HG03558 (cell line): ENCODE data around the gene TADA2B.

Experiments used
- ATAC-seq: cut with Tn5 transposase; IDR thresholded peaks from one replicate; pipeline ENCODE4 v1.9.1; 2021; ENCODE audit warnings: moderate number of reproducible peaks; ENCODE audit not compliant: unreplicated experiment; ENCODE audit errors: extremely low read depth

Gene TADA2B

DNA sequence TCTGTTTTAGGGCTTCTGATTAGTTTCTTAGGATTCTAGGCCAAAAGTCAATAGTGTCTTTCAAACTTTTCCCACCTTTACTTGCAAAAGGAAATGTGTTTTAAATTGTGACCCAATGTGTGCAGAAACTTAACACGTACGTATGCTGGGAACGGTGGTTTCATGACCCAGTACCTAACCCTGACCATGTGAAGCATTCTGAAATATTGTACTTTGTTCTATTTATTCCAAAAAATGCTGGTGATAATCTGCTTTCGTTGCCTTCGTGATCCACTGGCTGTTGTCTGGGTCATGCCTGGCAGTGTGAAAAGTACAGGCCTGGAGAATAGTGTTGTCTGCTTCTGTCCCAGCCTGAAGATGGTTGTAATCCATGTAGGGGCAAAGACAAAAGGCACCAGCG lies 26.7 kb upstream of the TADA2B start:
- no peak for ATAC-seq

DNA sequence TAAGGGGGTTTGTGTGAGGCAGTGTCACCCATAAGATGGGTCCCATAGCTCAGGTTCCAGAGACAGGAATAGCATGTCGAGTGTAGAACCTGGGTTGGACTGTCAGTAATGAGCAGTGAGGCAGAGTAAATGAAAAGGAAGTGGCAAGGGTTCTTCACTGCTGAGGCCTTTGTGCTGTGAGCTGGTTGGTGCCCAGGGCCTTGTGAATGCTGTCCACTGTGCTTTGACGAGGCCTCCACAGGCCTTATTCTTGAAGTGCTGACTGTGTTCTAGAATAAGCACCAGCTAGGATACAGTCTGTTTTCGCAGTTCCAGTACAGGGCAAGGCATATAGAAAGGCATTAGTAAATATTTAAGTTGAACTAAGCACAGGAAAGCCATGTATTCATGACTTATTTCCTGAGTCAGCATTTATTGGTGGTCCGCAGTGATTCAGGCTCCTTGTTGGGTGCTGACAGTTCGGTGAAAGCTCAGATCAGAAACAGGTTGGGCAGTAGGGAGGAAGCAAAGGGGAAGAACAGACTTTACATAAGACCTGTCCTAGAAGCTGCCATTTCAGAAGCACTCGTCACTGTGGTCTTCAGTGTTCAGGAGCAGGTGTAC lies 25.6 kb upstream of the TADA2B start:
- no peak for ATAC-seq

GRCh38 chr4:7018281-7018680 lies 24.9 kb upstream of the TADA2B start:
- ATAC-seq = no peak

- ATAC-seq = no peak
Observed at GRCh38 chr4:7019367-7019766, 23.8 kb upstream of the TADA2B start.

DNA sequence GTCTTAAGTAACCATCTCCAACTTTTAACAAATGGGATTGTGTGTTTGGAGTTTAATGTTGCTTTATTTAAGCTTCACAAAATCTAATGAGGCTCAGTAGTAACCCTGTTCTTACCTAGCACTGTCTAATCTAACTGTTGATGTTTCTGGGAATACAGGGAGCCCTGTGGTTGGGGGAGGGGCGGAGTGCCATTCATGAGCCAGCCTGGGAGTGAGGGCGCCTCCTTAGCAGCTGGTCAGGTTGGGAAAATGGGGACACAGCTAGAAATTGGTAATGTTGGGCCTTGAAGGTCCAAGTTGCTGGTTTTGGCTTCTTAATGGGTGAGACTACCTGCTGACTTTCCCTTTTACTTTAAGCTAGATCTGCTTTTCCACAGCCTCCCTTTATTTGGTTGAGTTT lies 22.9 kb upstream of the TADA2B start:
- no peak for ATAC-seq

GRCh38 chr4:7020856-7021255 lies 22.3 kb upstream of the TADA2B start:
- no peak for ATAC-seq

GRCh38 chr4:7021355-7021754 lies 21.8 kb upstream of the TADA2B start:
- no peak for ATAC-seq

DNA sequence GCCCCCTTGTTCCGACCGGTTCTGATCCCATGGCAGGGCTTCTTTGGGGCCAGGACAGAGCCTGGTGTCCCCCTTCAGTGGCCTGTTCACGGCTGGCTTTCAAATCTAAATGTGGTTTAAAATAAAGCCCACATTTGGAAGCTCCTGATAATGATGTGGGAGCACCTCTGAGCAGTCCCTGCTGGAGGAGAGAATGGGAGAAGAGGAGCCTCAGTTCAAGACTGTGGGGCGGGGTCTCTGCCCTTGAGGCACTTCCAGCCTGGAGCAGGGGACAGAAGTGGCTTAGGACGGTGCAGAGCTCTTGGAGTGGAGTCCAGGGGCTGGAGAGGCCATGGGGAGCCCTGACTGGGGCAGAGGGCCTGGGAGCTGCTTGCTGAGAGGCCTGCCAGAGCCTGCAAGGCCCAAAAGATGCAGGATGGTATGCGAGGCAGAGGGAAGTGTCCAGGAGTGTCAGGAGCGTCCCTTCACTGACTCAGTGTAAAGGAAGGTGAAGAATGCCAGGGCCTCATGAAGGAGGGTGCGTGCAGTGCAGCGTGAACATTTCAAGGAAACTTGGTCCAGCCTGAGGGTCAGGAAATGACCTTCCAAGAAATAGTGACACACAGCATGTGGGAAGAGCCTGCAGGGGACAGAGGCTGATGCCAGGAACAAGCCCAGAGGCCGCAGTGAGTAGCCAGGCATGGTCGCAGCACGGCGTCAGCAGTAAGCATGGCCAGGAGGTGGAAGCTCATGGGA lies 21.1 kb upstream of the TADA2B start:
- no peak for ATAC-seq

- no peak for ATAC-seq
Observed at GRCh38 chr4:7023486-7023885, 19.7 kb upstream of the TADA2B start.

DNA sequence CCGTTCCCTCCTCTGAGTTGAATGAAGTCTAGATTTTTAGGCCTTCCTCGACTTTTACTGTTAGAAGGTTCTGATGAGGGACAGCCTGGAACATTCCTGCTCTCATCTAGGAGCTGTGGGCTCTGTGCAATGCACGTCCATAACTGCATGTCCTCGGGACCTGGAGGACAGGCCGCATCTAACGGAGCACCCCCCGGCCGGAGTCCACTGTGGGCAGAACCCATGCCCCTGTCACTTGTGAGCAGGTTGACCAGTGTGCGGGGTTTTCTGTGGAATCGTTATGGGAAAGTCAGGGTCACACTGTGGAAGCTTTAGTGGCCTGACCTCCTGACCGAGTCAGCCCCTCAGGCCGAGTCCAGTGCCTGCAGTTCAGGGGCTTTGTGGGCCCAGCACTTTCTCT lies 19.3 kb upstream of the TADA2B start:
- ATAC-seq = no peak

DNA sequence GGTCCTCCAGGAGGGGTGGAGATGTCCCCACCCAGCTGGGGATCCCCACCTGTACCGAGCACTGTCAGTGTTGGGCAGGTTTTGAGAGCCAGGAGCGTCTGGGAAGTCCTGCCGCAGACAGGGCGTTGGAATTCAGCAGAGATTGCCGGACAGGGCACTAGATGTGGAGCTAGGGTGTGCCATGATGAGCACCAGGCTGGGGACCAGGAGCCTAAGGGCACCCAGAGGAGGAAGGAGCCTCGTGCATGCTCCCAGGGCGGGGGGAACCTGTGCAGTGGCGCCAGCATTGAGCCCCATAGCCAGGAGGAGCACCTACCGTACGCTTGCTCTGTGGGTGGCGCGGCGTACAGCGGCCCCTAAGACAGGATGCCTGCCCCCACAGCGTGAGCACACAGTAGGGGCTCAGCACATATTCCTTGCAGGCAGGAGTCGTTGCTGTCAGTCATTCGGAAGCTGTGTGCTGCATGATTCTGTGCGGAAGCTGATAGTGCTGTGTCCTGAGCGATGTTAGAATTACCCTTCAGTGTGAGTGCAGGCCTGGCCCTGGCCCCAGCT lies 18.8 kb upstream of the TADA2B start:
- no peak for ATAC-seq

GRCh38 chr4:7025040-7025602 lies 18.1 kb upstream of the TADA2B start:
- no peak for ATAC-seq

- no peak for ATAC-seq
Observed at GRCh38 chr4:7026107-7026506, 17.1 kb upstream of the TADA2B start.

DNA sequence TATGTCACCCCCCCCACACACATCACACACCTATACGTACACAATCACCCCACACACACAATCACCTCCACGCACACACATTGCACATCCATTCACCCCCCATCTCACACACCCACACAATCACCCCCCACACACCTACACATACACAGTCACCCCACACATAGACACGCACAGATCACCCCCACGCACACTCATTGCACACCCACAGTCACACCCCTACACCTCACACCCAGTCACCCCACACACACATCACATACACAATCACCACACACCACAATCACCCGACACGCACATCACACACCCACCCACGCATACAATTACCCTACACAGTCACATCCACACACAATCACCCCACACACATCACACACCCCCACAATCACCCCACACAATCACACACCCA lies 15.9 kb upstream of the TADA2B start:
- no peak for ATAC-seq

DNA sequence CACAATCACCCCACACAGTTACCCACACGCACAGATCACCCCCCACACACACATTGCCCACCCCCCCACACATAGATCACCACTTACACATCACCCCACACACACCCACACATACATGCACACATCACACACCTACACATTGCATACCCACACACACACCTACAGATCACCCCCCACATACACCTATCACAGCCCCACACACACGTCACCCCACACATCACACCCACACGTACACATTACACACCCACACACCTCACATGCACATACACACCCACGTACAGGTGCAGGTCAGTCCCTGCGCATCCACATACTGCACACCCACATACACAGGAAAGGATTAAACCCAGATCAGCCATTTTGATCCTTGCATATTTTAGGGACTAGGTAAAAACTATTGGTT lies 15.3 kb upstream of the TADA2B start:
- no peak for ATAC-seq

DNA sequence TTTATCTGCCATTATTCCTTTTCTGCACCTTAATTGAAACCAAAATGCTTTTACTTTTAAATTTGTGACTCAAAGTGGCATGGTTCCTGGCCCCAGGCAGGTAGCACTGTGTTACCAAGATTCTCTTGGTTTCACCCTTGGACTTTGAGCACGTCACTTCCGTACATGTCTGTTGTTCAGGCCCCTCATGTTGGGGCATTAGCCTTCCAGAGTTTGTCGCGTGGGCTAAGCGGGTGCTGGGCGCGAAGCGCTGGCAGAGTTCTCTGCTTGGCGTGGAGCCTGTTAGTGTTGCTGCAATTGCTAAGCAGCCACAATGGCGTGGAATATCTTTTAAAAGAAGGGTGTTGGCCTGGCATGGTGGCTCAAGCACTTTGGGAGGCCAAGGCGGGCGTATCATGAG lies 14.0 kb upstream of the TADA2B start:
- no peak for ATAC-seq

- no peak for ATAC-seq
Observed at GRCh38 chr4:7029921-7030320, 13.3 kb upstream of the TADA2B start.

DNA sequence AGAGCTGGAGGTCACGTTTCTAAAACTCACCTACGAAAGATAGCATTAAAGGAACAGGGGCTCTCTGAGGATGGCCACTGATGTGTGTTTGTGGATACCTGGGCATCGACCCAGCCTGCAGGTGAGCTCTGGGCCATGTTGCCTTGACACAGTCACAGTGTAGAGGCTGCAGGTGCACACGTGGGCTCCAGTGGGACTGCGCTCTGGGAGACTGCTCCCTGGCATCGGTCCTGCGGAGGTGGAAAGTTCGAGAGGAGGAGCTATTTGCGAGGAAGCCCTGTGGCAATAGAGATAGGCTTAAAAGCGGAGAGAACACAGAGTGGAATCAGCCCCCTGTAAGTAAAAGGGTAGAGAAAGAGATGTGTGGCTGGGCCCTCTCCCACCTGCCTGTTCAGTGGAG lies 12.3 kb upstream of the TADA2B start:
- no peak for ATAC-seq

GRCh38 chr4:7031558-7032449 lies 11.4 kb upstream of the TADA2B start:
- no peak for ATAC-seq

DNA sequence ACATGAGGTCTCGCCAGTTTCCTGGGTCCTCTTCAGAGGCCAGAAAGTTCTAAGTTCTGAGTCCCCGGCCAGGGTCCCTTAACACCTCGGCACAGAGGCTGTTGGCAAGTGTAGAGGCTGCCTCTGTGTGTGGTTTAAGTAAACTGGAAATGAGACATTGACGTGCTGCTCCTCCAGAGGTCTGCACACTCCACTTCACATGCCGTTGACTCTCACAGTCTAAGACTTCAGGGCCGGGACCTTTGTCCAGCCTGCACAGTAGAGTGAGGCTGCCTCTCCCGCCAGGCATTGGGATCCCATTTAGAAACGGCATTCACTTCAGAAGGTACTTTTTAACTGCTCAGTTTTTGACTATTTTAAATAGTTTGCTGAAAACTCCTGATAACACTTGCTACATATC lies 10.6 kb upstream of the TADA2B start:
- ATAC-seq = no peak
